ENCODE data around the gene RGR.

GRCh38 chr10:84261236-84261915 is 16.5 kb downstream of the RGR start:
- TF ChIP-seq TEAD4 (IDR thresholded peaks at IDR 0.05) (no peak), TAF1 (IDR thresholded peaks at IDR 0.05; ENCODE audit: low read depth) (no peak), CEBPB (IDR thresholded peaks at IDR 0.05) (no peak), NFIC (IDR thresholded peaks at IDR 0.05) (no peak), USF1 (IDR thresholded peaks at IDR 0.05) (no peak), REST (IDR thresholded peaks at IDR 0.05; ENCODE audit: low read depth) (no peak), YY1 (IDR thresholded peaks at IDR 0.05; ENCODE audit: low read depth) (no peak), FOXM1 (IDR thresholded peaks at IDR 0.05; ENCODE audit: borderline replicate concordance, low read depth) (no peak), EGR1 (IDR thresholded peaks at IDR 0.05) (no peak), MAX (IDR thresholded peaks at IDR 0.05) (no peak), EP300 (IDR thresholded peaks at IDR 0.05; ENCODE audit: borderline replicate concordance) (no peak), ZBTB7A (IDR thresholded peaks at IDR 0.05; ENCODE audit: low read depth) (no peak), TCF12 (IDR thresholded peaks at IDR 0.05; ENCODE audit: low read depth) (no peak), CREB1 (IDR thresholded peaks at IDR 0.05; ENCODE audit: low read depth) (no peak)
